HG03025 (cell line): ENCODE measurements around the gene SLC38A6.

Experiments used
- ATAC-seq: cut with Tn5 transposase; IDR thresholded peaks from one replicate; pipeline ENCODE4 v1.9.1; 2021; ENCODE audit warnings: mild to moderate bottlenecking, moderate library complexity; ENCODE audit not compliant: unreplicated experiment, low FRiP score

Gene SLC38A6

DNA sequence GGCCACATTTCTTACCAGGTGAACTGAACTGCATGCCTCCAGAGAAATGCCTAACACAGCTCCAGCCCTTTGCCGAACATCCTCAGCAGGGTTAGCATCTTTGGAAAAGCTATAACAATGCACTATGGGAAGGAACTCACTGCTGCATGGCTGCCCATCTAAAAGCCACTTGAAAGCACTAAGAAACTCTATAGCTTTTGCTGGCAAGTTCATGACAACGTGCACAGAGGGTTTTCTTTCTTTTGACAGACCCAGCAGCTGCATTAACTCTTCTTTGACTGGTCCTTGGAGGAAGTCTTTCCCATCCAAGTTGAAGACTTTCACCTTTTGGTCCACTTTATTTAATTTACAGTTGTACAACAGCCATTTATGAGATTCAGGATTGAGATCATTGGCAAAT, 5.5 kb upstream of the SLC38A6 start:
- no peak for ATAC-seq

DNA sequence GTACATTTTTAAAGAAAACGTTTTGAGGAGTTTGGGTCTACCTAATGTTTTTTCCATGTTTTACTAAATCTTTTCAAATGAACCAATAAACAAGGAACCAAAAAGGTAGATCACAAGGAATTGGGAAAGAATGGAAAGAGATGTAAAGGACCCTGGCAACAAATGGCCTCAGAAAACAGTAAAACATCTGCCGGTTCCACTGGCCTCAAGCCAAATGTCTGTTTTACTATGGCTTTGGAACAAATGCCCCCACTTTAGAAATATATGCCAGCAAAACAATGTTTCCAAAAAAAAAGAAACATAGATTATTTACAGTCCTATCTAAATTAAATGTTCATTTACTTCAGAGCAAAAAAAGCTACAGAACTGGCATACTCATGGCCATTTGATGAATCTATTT, 3.2 kb upstream of the SLC38A6 start:
- ATAC-seq, result no peak

DNA sequence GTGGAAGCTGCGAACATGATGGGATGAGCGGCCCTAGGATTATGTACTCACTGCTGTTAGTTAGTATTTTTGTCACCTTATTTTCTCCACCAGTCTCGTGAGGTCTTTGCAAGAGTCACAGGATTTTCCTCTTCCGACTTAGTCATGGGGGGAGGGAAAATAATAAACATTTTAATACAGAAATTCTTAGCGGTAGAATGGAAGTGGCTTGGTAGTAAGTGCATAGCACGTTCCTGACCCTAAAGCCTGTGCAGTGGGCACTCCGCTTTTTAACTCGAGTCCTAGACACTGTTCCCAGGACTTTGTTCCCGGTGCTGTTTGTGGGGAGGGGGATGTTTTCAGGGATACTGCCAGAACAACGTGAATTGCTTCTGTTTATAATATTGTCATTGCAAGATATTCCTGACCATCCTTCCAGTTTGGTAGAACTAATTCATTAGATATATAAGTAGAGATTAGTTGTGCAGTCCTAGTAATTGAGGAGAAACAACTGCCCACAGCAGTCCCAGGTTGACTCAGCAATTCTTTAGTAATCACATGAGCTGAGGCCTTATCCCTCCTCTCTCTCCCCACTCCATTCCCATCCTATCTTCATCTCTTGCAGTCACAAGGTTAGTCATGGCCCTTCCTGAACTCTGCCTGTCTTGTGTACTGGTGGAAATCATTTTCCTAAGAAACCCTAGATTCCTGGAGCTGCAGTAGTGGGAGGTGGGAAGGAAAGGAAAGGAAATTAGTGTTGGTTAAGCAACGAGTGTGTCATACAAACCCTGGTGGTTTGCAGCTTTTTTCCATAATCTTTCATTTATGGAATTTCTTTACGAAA, 799 bp downstream of the SLC38A6 start:
- ATAC-seq, result no peak

DNA sequence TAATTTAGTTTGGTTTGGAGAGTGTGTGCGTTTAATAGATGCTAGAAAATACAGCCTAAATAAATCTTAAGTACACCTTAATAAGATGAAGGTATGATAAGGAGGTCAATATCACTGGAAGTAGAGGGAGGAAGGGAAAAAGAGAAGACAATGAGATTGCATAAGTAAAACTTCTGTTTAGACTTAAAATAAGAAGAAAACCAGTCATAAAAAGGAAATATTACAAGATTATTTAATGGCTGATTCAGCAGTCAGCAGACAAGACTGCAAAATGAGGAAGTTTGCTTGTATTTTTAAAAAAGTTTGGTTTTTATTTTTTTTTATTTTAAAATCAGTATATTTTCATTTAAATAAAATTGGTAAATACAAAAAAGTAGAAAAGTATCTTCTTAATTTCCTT, 3.2 kb downstream of the SLC38A6 start:
- ATAC-seq, result no peak

GRCh38 chr14:60986500-60986899, 5.5 kb downstream of the SLC38A6 start:
- ATAC-seq, result no peak

DNA sequence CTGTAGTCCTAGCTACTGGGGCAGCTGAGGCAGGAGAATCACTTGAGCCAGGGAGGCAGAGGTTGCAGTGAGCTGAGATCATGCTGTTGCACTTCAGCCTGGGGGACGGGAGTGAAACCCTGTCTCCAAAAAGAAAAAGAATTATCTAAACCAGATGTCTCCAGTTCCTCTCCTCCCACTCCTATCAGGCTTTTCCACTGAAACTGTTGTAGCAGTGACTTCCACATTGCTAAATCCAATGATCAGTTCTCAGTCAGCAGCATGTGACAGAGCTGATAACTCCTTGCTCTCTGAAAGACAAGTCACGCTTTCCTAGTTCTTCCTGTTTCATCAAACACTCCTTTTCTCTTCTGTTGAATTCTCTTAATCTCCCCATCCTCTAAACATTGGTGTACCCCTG, 8.6 kb downstream of the SLC38A6 start:
- no peak for ATAC-seq

GRCh38 chr14:60998617-60999016, 17.6 kb downstream of the SLC38A6 start:
- ATAC-seq, result no peak

- no peak for ATAC-seq
Measured at GRCh38 chr14:60999536-60999935, 18.5 kb downstream of the SLC38A6 start.

DNA sequence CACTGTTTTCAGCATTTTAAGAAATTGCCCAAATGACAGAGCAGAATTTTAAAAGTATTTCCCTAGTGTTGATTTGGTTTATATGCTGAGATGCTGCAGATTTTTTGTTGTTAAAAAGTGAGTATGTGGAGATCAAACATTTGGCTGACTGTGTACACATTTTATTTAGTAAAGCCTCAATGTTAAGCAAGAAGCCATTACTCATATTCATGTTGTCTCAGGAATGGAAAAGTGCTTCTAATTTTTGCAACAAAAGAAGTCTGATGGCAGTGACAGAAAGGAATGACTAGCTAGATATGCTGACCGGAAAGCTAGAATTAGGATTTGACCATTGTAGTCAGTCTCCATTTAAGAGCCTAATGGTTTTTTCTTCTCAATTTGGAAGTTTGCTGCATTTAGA, 22.5 kb downstream of the SLC38A6 start:
- ATAC-seq, result no peak

DNA sequence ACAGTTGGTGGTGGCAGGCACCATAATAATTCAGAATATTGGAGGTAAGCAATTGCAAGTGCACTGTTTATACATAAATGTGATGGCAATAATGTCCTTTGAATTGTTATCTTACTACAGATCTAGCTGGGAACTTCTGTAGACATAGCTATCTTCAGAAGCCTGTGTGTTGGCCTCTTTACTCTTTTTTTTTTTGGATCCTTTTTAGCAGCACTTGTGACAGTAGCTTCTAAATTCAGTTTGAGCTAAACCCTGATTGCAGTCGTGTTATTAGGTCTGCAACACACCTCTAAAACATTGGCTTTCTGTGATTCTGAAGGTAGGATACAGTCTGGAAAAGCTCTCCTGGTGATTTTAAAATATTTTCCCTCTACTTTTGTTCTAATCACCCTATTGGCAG, 38.5 kb downstream of the SLC38A6 start:
- no peak for ATAC-seq

DNA sequence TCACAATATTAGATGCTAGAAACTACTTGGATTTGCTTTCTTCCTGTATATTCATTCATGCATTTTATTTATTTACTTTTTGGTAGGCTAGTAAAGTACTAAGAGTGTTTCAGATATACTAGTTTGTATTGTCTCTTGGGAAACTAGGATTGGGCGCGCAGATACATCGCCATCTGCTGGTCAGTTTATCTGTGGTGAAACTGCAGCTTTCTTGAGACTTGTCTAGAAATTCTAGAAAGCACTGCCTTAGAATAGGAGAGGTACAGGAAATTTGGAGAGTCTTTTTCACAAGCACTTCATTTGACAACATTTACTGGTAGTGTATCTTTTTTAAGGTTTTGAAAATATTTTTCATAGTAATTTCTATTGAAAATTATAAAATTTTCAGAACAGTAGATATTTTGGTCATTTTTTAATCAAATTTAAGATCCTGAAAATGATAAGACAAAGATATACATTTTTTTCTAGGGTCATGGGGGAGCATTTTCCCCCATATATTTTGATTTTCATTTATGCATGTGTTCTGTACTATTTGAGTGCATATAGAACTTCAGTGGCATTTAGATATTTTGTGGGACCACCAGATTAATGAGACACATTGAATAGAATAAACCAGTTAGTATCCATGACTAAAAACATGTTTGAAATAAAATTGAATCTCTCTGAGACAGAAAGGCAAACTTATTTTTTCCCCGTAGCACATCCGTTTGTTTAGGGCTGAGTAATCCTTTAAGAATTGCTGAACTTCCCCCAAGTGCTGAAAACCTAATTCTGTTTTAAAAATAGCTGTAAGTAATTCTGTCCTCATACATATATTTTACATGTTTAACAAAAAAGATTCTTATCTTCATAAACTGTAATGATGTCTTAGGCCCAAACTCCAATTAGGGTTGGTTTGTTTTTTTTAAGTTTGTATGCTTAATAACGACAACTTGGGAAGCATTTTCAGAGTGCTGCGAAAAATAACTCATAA, 44.5 kb downstream of the SLC38A6 start:
- ATAC-seq, result no peak

DNA sequence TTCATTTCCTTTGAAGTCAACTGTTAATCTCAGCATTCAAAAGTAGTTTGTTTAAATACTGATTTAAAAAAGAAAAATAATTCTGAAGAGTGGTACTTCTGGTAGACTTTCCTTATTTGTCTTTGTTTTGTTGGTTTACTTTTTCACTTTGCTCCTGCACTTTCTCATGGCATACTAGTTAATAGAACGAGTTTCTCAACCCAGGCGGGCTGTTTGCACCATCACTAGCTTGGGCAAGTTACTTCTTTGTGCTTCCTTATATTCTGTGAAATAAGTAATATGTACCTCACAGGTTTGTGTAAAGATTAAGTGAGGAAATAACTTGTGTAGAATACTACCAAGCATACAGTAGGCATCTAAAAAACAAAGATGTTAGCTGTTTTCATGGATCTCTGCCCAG, 45.5 kb downstream of the SLC38A6 start:
- ATAC-seq, result no peak

DNA sequence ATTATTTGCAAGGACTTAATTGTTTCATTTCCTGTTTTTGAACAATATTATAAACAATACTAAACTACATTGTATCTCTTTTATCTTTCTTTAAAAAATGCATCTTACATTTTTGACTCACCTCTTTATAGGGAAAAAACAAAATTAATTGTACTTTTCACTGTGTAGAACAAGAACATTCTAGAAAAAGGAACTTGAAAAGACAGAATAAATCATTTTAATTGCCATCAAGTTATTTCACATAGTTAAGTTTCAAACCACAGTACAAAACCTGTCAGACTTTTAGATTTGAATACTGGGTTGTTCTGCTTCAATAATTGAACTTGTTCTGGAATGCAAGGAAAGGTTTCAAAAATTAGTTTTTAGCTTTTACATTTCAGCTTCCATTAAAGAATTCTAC, 50.0 kb downstream of the SLC38A6 start:
- no peak for ATAC-seq

GRCh38 chr14:61033054-61033453, 52.0 kb downstream of the SLC38A6 start:
- ATAC-seq, result no peak

- ATAC-seq, result no peak
Measured at GRCh38 chr14:61033855-61034254, 52.8 kb downstream of the SLC38A6 start.

DNA sequence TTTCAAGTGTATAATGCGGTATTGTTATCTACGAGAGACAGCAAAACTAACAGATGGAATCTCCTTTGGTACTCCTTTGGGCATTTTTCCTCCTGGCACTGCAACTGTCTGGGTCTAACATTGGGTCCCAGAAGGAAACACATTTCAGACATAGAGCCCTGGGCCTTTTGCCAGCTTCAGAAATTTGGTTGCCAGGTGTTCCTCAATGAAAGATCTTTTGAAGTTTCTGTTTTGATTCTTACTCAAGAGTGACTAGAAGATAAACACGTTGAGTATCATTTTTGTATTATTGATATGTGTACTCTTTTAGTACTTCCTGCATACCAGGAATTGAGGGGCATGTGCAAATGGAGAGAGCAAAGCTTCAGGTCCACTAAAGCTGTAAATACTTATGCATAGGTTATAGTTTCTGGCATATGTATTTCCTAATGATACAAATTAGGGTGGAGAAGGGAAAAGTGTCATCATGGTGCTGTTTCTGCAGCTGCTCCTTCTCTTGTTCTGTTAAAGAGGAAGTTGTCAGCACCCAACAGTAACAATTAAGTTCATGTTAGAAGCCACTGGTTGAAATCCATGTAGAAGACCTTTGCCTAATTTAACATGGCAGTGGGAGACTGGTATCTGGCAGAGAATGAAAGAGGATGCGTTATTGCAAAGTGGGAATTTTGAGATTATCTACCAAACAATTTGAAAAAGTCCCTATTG, 53.5 kb downstream of the SLC38A6 start:
- ATAC-seq, result peak; percentile 86

DNA sequence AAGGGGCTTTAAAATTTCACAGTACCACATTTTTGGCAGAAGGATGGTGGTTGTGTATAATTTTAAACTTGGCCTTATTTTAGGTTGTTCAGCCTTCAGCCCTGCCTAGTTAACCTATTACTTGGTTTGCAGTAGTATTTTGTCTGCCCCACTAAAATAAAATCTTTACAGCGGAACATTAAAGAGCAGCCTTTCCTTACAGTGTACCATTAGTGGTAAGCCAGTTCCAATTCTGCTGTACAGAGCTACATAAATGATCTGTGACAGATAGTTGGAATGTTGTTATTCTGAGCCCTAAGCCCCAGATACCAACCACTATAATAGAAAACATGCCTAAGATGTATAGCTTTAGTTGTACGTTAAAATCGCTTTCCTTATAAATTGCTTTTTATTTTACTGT, 56.2 kb downstream of the SLC38A6 start:
- no peak for ATAC-seq

GRCh38 chr14:61041704-61042103, 60.7 kb downstream of the SLC38A6 start:
- ATAC-seq, result no peak

DNA sequence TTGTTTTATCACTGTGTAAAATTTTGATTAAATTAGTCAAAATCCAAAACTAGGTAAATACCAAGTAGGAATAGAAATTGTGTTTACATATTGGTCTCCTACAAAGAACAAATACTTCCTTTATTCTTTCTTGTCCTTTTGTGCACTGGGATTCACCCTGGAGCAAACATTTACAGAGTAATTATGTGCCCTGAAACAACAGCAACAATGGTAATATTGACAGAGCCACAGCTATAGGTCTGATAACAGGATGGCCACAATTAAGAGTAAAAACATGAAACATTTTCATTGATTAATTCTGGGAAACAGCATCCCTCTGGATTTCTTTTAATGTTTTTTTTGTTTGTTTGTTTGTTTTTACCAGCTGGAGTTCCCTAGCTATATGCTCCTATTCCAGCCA, 61.2 kb downstream of the SLC38A6 start:
- ATAC-seq, result no peak

- ATAC-seq, result no peak
Measured at GRCh38 chr14:61043506-61043905, 62.5 kb downstream of the SLC38A6 start.

- no peak for ATAC-seq
Measured at GRCh38 chr14:61047021-61047420, 66.0 kb downstream of the SLC38A6 start.
